ENCODE data around the gene SHMT2. TPM values are rescaled to one million over a fixed set of nuclear protein-coding genes. Genes with fewer than 3 reads are reported as not detected.

The SHMT2 gene
- total and polyA plus RNA-seq, 2 donors (not counting 3 experiments of a cell fraction or from before 2014, with no cell fraction given): 155 to 243 TPM

DNA sequence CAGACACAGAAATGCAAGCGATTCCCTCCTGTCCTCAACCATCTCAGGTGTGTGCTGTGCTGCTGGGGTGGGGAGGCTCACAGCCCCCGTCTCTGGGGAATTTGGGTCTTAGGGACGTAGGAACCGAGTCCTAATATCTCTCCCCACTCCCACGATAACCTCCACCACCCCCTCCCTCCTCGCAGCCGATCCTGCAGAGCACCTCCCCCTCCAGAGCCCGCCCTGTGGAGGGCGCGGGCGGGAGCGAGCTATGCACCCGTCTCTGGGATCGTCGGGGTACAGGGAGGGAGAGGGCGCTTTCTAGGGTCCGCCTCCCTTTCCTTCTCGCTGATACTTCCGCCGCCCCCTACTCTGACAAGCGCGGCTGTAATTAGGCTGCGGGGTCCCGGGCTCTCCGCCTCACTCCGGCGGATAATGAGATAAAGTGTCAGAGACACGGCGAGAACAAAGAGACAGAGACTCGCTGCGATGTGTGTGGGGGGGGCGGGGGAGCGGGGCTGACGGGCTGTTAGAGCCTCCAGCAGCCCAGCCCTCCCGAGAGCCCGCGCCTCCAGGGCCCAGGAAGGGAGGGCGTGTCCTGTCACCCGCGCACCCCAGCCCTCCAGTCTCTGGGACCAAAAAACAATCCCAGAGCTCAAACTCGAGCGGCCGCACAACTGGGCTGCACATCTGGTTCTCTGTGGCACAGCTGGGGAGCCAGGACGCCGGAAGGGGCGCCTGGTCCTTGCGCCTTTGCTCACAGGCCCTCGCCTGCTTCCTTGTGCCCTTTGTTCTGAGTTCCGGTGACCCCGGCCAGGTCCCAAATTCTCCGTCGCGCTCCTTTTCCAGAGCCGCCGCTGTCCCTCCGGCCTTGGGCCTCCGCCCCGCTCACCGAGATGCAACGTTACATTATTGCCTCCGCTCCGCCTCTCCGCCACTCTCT, 8.7 kb downstream of the SHMT2 start:
- H3K4me2 ChIP-seq (ENCODE audit: insufficient read depth, low read length): peak overlapping the region; percentile 66
- peaks cover 27% of the 10 kb centered on the region for H3K4me1 ChIP-seq (ENCODE audit: control insufficient read depth, extremely low read depth, insufficient read depth, low read length)
- H3K36me3 ChIP-seq (ENCODE audit: control insufficient read depth in 2 of 2, extremely low read depth in 1 of 2, insufficient read depth in 2 of 2, low read length in 2 of 2): peaks cover 0 to 9% of the 10 kb centered on the region in 2 experiments
- peaks cover 52 to 58% of the 10 kb centered on the region in 2 experiments for H3K27me3 ChIP-seq (ENCODE audit: control insufficient read depth in 2 of 2, insufficient read depth in 2 of 2, low read length in 2 of 2)
- no peaks in the 10 kb centered on the region for H3K9me1 ChIP-seq (replicated peaks; ENCODE audit: control insufficient read depth, extremely low read depth, insufficient read depth, low read length)
- no peak overlapping the region for H3K27ac ChIP-seq (ENCODE audit: insufficient read depth, low read depth, low read length)
- peak overlapping the region in 2 of 3 experiments; percentile 3 to 35 for H3K4me3 ChIP-seq (replicated peaks in 1 of 3; ENCODE audit: insufficient read depth in 1 of 3, low read depth in 1 of 3, low read length in 3 of 3)
- dilution Hi-C loops (cut with MboI; ENCODE audit: extremely low pct_ligation_motif_present, low sequenced_read_pairs) (no loop called here), intact Hi-C loops (cut with micrococcal nuclease) (loop anchor here (2.0 kb wide), 1 partner anchor 13 kb away; no protein-coding TSS in a partner anchor)
- no peak overlapping the region for H3K9ac ChIP-seq (replicated peaks; ENCODE audit: extremely low read depth, insufficient read depth, low read length)
- CTCF ChIA-PET: interaction anchor here (0.6 to 10.7 kb wide), 10 partner anchors 8 to 52 kb away, joined by 3 to 214 read pairs (median 7); partner anchors contain the start of genes NXPH4, SHMT2 and STAC3
- H2AFZ ChIP-seq (ENCODE audit: low read depth, low read length): peak overlapping the region; percentile 75
- TF ChIP-seq POLR2AphosphoS5 (IDR thresholded peaks at IDR 0.05; ENCODE audit: insufficient read depth, low read depth, low read length): no peak
- TF ChIP-seq, protein P1, sequence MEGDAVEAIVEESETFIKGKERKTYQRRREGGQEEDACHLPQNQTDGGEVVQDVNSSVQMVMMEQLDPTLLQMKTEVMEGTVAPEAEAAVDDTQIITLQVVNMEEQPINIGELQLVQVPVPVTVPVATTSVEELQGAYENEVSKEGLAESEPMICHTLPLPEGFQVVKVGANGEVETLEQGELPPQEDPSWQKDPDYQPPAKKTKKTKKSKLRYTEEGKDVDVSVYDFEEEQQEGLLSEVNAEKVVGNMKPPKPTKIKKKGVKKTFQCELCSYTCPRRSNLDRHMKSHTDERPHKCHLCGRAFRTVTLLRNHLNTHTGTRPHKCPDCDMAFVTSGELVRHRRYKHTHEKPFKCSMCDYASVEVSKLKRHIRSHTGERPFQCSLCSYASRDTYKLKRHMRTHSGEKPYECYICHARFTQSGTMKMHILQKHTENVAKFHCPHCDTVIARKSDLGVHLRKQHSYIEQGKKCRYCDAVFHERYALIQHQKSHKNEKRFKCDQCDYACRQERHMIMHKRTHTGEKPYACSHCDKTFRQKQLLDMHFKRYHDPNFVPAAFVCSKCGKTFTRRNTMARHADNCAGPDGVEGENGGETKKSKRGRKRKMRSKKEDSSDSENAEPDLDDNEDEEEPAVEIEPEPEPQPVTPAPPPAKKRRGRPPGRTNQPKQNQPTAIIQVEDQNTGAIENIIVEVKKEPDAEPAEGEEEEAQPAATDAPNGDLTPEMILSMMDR (IDR thresholded peaks at IDR 0.05; ENCODE audit: extremely low read depth in 1 of 2, insufficient read depth in 1 of 2, low read depth in 1 of 2, low read length in 2 of 2): no peak
- TF ChIP-seq JUN (IDR thresholded peaks at IDR 0.05; ENCODE audit: borderline replicate concordance, insufficient read depth, insufficient read length, low read depth): no peak
- no peak for TF ChIP-seq MYC (IDR thresholded peaks at IDR 0.05; ENCODE audit: low read depth, low read length)
- TF ChIP-seq EZH2 (IDR thresholded peaks at IDR 0.05; ENCODE audit: borderline replicate concordance, low read depth, low read length, severe bottlenecking): peak; percentile 80
- TF ChIP-seq, protein P2, sequence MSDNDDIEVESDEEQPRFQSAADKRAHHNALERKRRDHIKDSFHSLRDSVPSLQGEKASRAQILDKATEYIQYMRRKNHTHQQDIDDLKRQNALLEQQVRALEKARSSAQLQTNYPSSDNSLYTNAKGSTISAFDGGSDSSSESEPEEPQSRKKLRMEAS (IDR thresholded peaks at IDR 0.05; ENCODE audit: insufficient read depth, insufficient read length): no peak
- no peak for TF ChIP-seq GATA2 (IDR thresholded peaks at IDR 0.05; ENCODE audit: insufficient read depth, insufficient read length, low read depth, low read length)
- DNase-seq (ENCODE audit: low read depth, low spot score) (no peak), FAIRE-seq (no peak)
- no peaks in the 10 kb centered on the region for H3K79me2 ChIP-seq (ENCODE audit: control insufficient read depth, insufficient read depth, low read length)
- H4K20me1 ChIP-seq (replicated peaks; ENCODE audit: control insufficient read depth, extremely low read depth, insufficient read depth, low read length): no peaks in the 10 kb centered on the region
- POLR2A ChIA-PET: interaction anchor here (1.0 kb wide), 1 partner anchor 8 kb away, joined by 3 read pairs; the partner anchor contains the start of gene SHMT2
- no peaks in the 10 kb centered on the region for H3K9me3 ChIP-seq (replicated peaks; ENCODE audit: control insufficient read depth, insufficient read depth, low read length)
- BruUV-seq (replicated peaks): no TSS peak
